ENCODE measurements around the gene PDHX.
A peak's percentile ranks its signal among the peaks of the same experiment; 100 is the strongest.
"Not testable (repeated sequence)": the region's sequence is repeated elsewhere in the genome, so short reads cannot be mapped to it uniquely, and the experiment has no call there.

Gene PDHX

DNA sequence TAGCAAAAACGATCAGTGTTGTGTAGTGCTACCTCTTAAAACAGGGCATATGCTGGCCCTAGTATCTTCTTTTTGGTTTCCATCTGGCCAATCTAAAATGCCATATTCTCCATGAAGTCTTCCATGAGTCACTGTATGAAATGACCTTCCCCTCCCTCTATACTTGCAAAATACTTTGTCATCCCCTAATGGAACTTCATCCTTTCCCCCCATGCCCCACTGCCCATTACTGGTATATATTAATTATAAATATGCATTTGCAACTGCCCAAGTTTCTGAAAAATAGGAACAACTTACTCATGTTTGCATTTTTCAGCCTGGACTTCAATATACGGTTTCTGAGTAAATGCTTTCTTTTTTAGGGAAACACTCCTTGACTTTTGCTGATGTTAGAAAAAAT, 4.7 kb upstream of the PDHX start:
- no peak for DNase-seq (ENCODE audit: low spot score)

DNA sequence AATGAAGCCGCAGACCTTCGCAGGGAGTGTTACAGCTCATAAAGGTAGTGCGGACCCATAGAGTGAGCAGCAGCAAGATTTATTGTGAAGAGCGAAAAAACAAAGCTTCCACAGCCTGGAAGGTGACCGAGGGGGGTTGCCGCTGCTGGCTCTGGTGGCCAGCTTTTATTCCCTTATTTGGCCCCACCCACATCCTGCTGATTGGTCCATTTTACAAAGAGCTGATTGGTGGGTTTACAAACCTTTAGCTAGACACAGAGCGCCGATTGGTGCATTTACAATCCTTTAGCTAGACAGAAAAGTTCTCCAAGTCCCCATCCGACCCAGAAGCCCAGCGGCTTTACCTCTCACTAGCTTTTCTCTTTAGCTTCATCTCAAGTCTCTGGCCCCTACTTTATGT, 2.9 kb upstream of the PDHX start:
- DNase-seq (ENCODE audit: low spot score), result not testable (repeated sequence)

DNA sequence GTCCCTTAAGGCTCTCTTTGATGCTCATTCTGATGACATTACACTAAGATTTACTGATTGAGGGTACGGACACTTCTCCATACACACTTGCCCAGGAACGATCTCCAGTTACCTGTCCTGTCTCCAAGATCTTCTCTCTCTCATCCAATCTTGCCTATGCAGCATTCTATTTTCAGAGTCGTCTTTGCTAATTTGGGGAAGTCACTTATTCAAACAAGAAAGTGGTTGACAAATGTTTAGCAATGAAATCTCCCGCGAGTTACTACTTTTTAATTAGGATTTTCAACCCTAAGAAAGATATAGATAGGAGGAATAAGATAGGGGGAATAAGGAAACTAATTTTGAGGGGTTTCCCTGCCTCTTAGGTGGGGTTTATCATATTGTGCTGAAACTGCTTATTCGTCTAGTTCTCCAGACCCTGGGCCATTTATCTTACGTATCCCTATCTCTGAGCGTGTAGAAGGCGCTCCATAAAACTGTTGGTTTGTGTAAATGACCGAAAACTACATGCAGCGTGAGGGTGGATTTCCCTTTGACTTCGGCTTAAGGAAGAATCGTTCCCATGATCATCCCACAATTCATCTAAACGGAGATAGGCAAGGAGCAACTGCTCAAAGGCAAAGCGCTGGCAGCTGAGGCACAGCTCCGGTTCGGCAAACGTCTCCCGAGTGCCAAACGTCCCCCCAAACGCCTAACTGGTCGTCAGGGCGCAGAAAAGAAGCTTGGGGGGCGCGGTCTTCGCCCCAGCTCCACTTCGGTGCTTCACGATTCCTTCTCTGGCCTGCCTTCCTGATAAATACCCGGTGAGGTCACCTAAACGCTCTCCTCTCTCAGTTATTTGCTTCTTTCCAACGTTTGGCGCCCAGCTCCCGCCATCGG, 1.0 kb upstream of the PDHX start:
- peak; percentile 2 for DNase-seq (ENCODE audit: low spot score)

DNA sequence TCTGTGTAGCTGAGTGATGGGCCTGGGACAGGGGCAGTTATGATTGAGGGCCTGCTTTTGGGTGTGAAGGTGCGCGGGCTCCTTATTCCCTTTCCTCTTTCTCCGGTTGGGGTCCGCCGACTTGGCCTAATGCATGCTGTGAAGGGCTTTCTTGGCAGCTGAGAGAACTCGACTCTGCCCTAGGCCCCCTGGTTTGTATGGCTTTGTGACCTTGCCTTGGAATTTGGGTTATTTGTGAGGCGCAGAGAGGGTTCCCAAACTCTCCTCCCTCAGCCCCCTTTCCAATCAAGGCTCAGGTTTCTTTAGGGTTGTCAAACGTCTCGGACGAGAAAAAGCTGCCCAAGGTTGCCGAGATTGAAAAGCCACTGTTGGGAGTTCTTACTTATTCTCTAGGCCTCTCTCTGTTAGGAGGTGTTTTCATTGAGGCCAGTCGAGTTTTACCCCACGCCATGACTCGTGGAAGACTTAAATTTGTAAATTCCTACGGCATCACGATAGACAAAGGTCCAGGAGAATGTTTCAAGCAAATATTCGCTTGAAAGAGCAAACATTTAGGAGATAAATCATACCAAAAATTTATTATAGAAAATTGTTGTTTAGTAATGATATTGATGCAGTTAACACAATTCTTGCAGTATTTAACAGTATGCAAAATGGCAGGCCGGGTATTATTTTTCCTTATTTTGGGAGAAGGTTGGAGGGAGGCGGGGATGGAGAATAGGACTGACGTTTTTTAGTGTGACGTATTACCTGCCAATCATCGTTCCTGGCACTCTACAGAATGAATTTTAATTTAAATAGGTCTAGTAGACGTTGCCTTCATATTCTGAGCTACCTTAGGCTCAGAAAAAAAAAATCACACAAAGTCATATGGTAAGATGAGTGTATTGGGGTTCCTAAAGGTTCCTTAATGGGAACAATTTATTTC, 689 bp downstream of the PDHX start:
- no peak for DNase-seq (ENCODE audit: low spot score)

DNA sequence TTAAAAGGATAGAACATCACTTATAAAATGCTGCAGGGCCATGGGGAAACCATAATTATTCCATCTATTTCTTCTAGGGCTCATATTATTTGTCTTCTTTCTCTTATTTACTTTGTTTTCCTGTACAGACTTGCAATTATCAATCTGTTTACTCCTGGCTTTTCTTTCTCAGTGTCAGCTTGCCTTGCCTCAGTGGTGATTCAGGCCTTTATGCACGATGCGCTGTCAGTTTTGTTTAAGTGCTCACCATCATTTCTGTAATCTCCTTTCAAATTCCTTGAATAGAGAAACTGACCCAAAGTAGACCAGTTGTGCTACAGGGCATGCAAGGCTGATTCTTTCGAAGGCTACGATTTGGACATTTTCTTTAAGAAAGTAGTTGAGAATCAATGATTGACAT, 4.7 kb downstream of the PDHX start:
- no peak for DNase-seq (ENCODE audit: low spot score)

DNA sequence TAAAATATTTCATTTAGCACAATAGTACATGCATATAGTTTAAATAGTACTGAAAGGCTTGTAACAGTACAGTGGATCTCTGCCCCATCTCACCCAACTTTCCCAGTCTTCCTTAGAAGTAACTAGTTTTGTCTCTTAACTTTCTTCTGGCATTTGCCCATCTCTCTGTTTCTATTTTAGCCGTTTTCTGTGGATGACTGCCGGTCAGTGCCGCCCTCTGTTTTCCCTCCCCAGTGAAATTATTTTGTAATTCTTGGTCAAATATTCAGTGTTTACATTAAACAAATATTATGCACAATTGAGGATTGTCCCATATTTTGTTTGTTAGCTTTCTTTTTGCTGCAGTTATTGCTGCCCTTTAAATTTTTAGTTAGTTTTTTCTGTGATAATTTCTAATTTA, 8.3 kb downstream of the PDHX start:
- DNase-seq (ENCODE audit: low spot score), result no peak

DNA sequence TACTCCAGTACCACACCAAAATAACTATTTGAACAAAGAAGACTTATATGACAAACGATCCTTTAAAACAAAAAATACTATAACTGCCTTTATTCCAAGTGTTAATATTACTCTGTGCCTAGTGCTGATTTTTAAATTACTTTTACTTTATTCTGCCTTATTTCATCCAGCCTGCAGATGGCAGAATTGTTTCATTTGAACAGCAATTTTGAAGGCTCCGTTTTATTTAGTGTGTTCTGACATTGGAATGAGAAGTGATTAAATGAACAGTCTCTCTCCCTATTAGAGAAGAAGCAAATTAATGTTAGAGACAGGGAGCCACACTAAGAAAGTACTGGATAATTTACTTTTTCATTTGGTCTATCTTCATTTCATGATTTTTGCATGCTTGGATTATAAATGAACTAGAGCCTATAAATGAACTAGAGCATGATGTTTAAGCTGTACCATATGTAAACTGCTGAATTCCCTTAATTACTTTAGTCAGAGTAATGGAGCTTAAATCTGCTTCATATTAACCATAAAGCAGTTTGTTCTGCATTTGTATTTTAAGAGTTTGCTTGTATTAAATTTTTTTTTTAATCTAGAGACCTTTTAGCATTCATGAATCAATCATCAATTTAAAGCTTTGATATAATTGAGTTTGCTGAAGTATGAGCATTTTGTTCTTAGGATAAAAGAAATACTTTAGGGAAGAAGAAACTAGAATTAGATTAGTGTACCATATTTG, 9.8 kb downstream of the PDHX start:
- DNase-seq (ENCODE audit: low spot score), result peak; percentile 10

DNA sequence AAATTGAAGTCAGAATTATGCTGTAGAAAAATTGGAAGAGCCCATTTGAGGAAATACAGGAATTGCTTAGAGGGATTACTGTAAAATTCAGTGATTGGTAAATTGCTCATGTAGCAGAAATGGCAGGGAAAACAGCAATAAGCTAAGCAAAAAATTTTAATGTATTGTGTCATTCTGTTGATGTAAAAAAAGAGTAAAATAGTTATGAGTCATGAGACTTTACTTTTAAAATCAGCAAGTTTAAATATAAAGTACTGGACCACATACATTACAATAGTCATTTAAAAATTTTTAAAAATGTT, 10.4 kb downstream of the PDHX start:
- DNase-seq (ENCODE audit: low spot score), result no peak

DNA sequence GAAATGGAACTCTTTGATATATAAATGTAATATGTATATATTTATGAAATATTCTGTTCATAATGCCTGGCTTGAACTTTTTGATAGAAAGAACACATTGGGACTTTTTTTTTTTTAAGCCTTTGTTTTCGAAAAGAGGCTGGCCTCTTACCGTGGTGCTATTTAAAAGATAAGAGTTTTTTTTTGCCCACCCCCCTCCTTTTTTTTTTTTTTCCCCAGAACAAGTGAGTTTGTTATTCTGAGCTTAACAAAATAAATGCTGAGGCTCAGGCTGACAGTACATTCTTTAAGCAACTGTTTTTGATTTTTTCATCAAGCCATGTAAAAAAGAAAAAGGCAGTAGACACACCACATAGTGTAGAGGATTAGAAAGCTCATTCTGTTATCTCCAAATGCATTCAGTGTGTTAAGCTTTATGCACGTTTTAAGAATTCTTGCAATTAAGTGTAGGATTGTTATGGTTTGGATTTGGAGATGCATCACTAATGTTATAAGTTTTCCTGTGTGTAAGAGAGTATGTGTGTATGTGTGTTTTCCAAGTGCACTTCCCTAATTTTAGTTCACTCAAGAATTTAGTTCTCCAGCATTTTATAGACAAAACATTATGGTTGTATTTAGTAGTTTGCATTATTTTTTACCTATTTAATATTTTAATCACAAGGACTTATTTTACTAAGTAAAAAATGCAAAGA, 12.0 kb downstream of the PDHX start:
- DNase-seq (ENCODE audit: low spot score), result no peak

DNA sequence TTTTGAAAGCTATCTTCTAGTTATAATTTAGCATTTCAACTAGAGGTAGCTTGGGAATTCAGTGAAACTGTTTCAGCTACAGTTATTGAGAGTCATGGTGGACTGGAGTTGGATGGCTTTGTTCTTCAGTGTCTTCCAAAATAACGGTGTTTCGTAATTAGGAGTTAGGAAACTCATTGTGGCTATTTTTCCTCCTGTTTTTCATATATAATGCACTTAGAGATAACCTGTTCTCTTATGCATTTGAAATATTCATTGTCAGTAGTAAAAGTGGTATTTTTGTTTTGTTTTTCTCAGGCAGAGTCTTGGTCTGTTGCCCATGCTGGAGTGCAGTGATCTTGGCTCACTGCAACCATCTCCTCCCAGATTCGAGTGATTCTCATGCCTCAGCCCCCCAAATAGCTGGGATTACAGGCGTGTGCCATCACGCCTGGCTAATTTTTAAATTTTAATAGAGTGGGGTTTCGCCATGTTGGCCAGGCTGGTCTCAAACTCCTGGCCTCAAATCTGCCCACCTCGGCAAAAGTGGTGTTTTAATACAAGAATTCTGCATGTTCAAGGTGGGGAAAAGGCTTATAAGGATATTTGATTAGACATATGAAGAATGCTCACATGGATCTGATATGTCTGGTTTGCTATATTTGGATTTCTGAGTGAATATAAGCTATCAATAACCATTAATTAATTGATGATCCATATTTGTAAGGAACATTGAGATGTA, 12.7 kb downstream of the PDHX start:
- no peak for DNase-seq (ENCODE audit: low spot score)

DNA sequence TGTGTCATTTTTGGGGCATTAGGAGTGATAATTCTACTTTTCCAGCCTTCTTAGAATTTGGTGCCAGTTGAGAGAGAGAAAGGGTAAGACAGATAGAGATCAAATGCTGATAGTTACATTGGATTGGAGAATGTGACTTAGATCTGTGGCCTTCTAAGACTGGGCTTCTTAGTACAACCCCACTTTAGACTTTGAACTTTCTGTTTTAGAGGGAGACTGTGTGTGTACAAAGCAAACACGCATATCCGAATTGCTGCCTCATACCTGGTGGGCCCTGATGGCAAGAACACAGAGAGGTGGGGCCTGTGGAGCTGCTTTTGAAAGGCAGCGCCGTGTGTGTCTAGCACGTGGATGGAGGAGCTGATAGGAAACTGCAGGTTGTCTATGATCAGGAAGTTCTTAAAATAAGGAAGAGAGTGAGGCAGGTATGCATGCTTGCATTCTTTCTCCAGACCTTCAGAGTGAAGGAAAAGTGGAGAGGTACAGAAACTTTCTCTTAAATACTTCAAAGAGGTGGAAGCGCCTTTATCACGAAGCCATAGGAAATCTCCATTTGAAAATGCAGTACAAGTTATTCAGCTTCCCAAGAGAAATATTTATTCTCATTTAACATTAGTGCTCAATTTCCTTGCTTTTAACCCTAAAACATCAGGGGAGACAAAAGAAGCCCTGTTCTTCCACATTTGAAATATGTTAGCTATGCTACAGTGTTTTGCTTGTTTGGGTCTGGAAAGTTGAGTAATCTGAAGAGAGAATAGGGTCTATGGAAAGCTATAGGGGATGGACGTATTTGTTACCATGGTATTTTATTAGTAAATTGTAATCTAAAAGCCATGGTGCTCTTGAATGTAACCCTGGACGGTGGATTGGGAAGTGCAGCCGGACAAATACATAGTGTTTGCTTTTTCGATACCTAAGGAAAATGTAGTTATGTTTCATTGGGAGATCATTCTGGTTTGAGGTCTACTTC, 13.7 kb downstream of the PDHX start:
- DNase-seq (ENCODE audit: low spot score), result no peak

DNA sequence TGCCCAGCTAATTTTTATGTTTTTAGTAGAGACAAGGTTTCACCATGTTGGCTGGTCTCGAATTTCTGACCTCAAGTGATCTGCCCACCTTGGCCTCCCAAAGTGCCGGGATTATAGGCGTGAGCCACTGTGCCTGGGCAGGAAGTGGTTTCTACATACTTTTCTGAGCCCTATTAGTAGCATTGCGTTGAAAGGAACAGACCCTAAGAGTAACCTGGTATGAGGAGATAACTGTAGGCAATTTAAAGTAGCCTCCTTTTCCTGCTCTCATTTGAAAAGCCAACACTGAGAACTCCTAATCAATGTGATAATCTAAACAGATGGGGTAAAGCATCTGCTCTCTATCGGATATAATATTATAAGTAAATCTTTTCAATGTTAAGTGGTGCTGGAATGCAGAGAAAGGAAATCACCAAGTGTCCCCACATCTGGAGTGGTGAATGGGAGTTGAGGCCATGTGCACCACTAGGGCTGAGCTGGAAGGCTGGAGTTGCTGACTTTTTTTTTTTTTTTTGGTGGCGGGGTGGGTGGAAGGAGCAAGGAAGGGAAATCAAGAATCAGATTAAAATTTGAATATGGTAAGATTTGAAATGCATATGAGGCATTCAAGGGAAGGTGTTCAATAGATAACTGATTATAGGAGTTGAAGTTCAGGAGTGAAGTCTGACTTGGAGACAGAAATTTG, 20.7 kb downstream of the PDHX start:
- DNase-seq (ENCODE audit: low spot score), result no peak

DNA sequence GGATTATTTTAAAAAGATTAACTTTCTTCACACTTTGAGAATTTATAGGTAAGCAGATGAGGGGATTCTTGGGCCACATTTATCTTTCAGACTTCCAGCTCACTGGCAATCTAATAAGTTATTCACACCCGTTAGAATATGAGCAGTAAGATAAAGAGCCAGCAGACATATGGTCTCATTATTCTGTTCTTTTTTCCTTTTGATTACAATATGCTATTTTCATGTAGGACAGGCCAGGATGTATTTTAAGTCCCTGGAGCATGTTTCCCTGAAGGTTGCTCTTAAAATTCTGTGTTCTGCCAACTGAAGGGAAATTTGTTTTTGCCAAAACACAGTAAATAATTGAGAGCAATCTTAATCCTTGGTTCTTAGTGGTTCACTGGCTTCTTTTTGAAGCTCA, 22.2 kb downstream of the PDHX start:
- no peak for DNase-seq (ENCODE audit: low spot score)

DNA sequence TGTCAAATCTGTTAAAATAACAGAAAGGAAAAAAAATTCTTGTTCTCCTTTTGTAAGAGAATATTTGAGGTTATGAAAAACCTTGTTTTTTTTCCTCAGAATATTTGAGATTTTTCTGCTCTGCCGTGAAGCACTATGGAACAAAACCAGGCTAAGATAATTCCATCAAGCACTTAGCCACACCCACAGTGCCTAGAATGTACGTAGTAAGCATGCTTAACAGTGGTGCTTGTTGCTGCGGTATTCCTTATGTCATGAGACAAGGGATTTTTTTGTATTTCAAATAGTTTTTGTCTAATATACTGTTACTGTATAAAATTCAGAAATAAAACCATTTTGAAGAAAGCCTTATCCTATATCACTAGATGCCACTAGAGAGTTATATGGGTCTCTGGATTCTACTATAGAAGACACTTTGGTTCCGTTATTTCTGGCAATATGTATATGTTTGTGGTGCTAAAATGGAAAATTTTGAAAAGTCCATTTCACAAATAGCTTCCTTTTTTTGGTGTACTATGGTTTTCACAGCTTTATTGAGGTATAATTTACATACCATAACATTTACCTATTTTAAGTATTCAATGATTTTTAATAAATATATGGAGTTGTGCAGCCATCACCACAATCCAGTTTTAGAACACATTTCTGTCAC, 23.7 kb downstream of the PDHX start:
- no peak for DNase-seq (ENCODE audit: low spot score)

DNA sequence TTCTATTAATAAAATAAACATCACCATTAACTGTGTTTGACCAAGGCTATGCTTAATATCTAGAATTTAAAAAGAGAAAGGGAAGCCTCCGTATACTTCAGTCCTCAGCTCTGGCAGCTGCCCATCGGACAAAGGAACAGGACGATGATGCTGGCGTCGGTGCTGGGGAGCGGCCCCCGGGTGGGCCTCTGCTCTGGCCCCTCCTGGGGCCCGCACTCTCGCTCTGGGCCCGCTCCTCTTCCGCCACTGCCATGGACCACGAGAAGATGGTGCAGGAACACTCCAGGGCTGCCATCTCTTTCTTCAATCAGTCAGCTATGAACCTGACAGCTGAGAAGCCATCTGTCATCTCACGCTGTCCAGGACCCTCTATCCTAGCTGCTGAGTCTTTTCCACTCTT, 25.3 kb downstream of the PDHX start:
- DNase-seq (ENCODE audit: low spot score), result no peak

DNA sequence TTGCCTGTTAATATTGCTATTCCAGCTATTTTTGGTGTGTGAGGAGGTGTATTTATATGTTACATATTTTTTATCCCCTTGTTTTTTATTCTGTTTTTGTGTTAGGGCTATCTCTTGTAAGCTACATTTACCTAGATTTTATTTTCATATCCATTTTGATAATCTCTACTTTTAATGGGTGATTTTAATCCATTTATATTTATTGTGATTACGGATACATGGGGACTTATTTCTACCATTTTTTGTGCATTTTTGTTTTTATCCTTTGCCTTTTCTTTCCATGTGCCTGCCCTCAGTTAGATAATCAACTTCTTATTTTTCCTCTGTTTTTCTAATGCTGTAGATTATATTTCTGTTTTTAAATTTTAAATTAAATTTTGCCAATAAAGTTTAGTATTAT, 28.3 kb downstream of the PDHX start:
- DNase-seq (ENCODE audit: low spot score), result no peak

DNA sequence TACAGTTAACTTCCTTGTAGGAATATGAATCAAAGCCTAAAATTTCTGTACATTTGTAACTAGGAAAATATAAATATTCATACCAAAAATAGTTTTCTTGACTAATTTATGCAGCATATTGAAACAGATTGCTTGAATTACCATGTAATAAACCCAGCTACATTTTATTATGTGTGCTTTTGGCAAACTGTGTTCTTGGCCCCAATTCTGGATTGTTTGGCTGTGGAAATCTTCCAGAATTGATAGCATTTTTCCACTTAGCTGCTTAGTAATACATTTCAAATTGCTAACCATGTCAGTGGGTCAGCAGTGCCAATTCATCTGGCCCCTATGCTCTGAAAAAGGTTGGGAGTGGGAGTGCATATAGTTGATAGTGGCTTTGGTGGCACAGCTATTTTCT, 32.3 kb downstream of the PDHX start:
- DNase-seq (ENCODE audit: low spot score), result no peak

DNA sequence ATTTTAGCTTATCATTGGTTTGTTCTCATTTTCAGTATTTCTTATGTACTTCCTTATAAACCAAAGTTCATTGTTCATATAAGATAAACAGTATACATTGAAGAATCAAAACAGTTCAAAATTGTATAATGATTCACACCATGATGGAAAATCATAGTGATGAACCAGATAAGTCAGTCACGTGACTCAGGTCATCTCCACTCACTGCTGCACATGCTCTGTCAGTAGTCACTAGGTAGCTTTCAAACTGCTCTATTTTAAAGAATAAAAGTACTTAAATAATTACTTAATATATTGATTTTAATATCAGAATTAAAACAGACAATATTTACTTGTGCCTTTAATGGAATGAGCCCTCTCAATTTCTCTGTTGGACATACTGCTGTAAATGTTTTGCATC, 37.5 kb downstream of the PDHX start:
- DNase-seq (ENCODE audit: low spot score), result no peak

DNA sequence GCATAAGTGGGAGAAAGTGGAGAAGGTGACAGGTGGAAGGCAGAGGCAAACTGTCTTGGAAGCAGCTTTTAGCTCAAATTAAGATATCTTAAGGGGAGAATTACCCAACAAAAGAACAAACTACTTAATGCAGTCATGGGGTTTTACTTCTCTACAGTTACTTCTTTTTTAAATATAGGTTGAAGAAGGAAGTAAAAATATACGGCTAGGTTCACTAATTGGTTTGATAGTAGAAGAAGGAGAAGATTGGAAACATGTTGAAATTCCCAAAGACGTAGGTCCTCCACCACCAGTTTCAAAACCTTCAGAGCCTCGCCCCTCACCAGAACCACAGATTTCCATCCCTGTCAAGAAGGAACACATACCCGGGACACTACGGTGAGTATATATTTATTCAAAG, 40.8 kb downstream of the PDHX start:
- no peak for DNase-seq (ENCODE audit: low spot score)

All from germinal center (tissue), 1 donor.